Breast epithelium (tissue), 3 donors: ENCODE results near the gene SNX24.

Experiments used
- POLR2A ChIP-seq: fragments of 450-650 bp; IDR thresholded peaks from one replicate; pipeline ENCODE4 v1.6.1; 2016; ENCODE audit warnings: antibody characterized with exemption, mild to moderate bottlenecking, moderate library complexity
- POLR2AphosphoS5 ChIP-seq, 3 donors: sonication (generic); formaldehyde crosslinking; IDR thresholded peaks; one replicate each; pipeline ENCODE4 v1.6.1; 2017; ENCODE audit warnings: antibody characterized with exemption in 3 of 3
- TF ChIP-seq, protein P1 (sequence below), 3 donors: fragments of 450-650 bp; IDR thresholded peaks; one replicate each; pipeline ENCODE4 v1.5.1; 2016 to 2017; ENCODE audit warnings: antibody characterized with exemption in 3 of 3, mild to moderate bottlenecking in 3 of 3, moderate library complexity in 3 of 3

DNA sequence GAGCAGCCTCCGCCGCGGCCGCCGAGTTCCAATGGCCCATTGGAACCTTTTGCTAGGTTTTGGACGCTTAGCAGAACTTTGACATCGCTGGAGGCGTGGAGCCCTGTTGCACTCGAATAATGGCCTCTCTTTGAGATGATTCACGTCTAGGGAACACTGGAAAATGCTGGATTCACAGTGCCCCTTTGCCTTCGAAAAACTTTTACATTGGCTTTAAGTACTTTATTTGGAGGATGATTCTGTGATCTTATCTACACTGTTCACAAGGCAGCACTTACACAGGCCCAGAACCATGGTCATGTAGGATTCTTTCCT, 191.6 kb downstream of the SNX24 start:
- TF ChIP-seq POLR2A (no peak), POLR2AphosphoS5 (IDR thresholded peaks at IDR 0.05) (no peak)
- TF ChIP-seq, protein P1, sequence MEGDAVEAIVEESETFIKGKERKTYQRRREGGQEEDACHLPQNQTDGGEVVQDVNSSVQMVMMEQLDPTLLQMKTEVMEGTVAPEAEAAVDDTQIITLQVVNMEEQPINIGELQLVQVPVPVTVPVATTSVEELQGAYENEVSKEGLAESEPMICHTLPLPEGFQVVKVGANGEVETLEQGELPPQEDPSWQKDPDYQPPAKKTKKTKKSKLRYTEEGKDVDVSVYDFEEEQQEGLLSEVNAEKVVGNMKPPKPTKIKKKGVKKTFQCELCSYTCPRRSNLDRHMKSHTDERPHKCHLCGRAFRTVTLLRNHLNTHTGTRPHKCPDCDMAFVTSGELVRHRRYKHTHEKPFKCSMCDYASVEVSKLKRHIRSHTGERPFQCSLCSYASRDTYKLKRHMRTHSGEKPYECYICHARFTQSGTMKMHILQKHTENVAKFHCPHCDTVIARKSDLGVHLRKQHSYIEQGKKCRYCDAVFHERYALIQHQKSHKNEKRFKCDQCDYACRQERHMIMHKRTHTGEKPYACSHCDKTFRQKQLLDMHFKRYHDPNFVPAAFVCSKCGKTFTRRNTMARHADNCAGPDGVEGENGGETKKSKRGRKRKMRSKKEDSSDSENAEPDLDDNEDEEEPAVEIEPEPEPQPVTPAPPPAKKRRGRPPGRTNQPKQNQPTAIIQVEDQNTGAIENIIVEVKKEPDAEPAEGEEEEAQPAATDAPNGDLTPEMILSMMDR (IDR thresholded peaks at IDR 0.05): no peak
